H1 (cell line): ENCODE measurements around the gene C22orf23.

Experiments
- ASH2L ChIP-seq: fragments of 200-600, 300-600 bp; sonication (generic); IDR thresholded peaks from one replicate; pipeline ENCODE4 v1.7.1; 2017; ENCODE audit warnings: low read length
- CEBPB ChIP-seq: IDR thresholded peaks from 2 replicates; pipeline ENCODE4 v1.6.1; 2012; ENCODE audit warnings: low read depth, low read length
- CTCF ChIP-seq, 3 experiments: IDR thresholded peaks; 1 replicate in 2 of 3; 2 replicates in 1 of 3; pipeline versions ENCODE4 v1.5.1 to v1.6.1; 2011; ENCODE audit warnings: low read length in 3 of 3, mild to moderate bottlenecking in 3 of 3, inconsistent platforms in 2 of 3, low read depth in 1 of 3, moderate library complexity in 1 of 3; ENCODE audit not compliant: insufficient read depth in 1 of 3; ENCODE audit errors: control extremely low read depth in 1 of 3
- EZH2 ChIP-seq: fragments of 200-600 bp; sonication (generic); IDR thresholded peaks from 2 replicates; pipeline ENCODE4 v1.7.1; 2012; ENCODE audit warnings: low read depth, mild to moderate bottlenecking, moderate library complexity, low read length, inconsistent platforms; ENCODE audit not compliant: severe bottlenecking
- GABPA ChIP-seq: IDR thresholded peaks from 2 replicates; pipeline ENCODE4 v1.6.1; 2011; ENCODE audit warnings: mild to moderate bottlenecking, low read length, moderate library complexity, borderline replicate concordance; ENCODE audit not compliant: insufficient read depth
- KDM5A ChIP-seq: fragments of 200-600 bp; IDR thresholded peaks from 2 replicates; pipeline ENCODE4 v1.7.1; 2012; ENCODE audit warnings: mild to moderate bottlenecking, low read length, inconsistent platforms, mixed read lengths
- POLR2A ChIP-seq, 2 experiments: IDR thresholded peaks; 1 replicate in 1 of 2; 2 replicates in 1 of 2; pipeline ENCODE4 v1.6.1; 2011; ENCODE audit warnings: low read depth in 2 of 2, low read length in 2 of 2, mild to moderate bottlenecking in 2 of 2; ENCODE audit errors: control extremely low read depth in 1 of 2
- RAD21 ChIP-seq, 2 experiments: IDR thresholded peaks in 1 of 2; conservative IDR thresholded peaks in 1 of 2; 2 replicates each; pipeline ENCODE4 v1.6.1; 2011; ENCODE audit warnings: low read depth in 2 of 2, low read length in 2 of 2, improper control_type of control experiment in 1 of 2, inconsistent platforms in 1 of 2, mild to moderate bottlenecking in 1 of 2, moderate library complexity in 1 of 2
- TAF1 ChIP-seq: IDR thresholded peaks from 2 replicates; pipeline ENCODE4 v1.6.1; 2011; ENCODE audit warnings: mild to moderate bottlenecking, low read depth, low read length
- TF ChIP-seq, protein P1 (sequence below): IDR thresholded peaks from 2 replicates; pipeline ENCODE4 v1.6.1; 2011; ENCODE audit warnings: low read length, improper control_type of control experiment

- no peak for TF ChIP-seq CTCF (IDR thresholded peaks at IDR 0.05; ENCODE audit: control extremely low read depth in 1 of 3, insufficient read depth in 1 of 3, low read depth in 1 of 3, low read length in 3 of 3)
- TF ChIP-seq GABPA, result no peak
- TF ChIP-seq EZH2, result no peak
- no peak for TF ChIP-seq RAD21 (IDR thresholded peaks at IDR 0.05 in 1 of 2, conservative IDR thresholded peaks at IDR 0.05 in 1 of 2; ENCODE audit: low read depth in 2 of 2, low read length in 2 of 2)
- TF ChIP-seq CEBPB, result no peak
- TF ChIP-seq POLR2A (IDR thresholded peaks at IDR 0.05; ENCODE audit: control extremely low read depth in 1 of 2, low read depth in 2 of 2, low read length in 2 of 2), result no peak
- no peak for TF ChIP-seq KDM5A
- no peak for TF ChIP-seq TAF1
- TF ChIP-seq, protein P1, sequence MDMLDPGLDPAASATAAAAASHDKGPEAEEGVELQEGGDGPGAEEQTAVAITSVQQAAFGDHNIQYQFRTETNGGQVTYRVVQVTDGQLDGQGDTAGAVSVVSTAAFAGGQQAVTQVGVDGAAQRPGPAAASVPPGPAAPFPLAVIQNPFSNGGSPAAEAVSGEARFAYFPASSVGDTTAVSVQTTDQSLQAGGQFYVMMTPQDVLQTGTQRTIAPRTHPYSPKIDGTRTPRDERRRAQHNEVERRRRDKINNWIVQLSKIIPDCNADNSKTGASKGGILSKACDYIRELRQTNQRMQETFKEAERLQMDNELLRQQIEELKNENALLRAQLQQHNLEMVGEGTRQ, result no peak
- TF ChIP-seq ASH2L, result no peak
Measured at GRCh38 chr22:37985751-37986281, 32.4 kb upstream of the C22orf23 start.
